ENCODE data around the gene RFX8.

DNA sequence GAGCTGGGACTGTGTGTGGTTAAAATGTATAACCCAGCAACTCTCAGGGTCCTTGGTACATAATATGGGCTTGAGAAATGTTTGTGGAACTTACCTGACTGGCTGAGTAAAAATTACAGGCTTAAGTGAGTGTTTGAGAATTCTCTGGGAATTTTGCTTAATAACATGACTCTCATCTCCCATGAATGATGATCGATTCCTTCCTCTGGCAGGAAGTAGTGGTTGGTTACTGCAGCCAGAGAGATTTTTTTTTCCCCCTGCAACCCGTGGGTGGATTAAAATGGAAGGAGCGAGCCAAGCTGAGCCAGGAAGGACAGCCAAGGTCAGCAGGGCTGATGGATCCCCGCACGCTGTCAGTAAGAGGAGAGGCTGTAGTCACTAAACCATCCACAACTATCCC is 40.6 kb upstream of the RFX8 start:
- TF ChIP-seq, protein P1, sequence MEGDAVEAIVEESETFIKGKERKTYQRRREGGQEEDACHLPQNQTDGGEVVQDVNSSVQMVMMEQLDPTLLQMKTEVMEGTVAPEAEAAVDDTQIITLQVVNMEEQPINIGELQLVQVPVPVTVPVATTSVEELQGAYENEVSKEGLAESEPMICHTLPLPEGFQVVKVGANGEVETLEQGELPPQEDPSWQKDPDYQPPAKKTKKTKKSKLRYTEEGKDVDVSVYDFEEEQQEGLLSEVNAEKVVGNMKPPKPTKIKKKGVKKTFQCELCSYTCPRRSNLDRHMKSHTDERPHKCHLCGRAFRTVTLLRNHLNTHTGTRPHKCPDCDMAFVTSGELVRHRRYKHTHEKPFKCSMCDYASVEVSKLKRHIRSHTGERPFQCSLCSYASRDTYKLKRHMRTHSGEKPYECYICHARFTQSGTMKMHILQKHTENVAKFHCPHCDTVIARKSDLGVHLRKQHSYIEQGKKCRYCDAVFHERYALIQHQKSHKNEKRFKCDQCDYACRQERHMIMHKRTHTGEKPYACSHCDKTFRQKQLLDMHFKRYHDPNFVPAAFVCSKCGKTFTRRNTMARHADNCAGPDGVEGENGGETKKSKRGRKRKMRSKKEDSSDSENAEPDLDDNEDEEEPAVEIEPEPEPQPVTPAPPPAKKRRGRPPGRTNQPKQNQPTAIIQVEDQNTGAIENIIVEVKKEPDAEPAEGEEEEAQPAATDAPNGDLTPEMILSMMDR (IDR thresholded peaks at IDR 0.05 in 4 of 5, conservative IDR thresholded peaks at IDR 0.05 in 1 of 5), result no peak
- TF ChIP-seq POLR2A (IDR thresholded peaks at IDR 0.05), result no peak

Measured in gastrocnemius medialis (tissue), 4 donors.